Measurements from ENCODE around the gene CYP2S1.
"Not testable (repeated sequence)": the region's sequence is repeated elsewhere in the genome, so short reads cannot be mapped to it uniquely, and the experiment has no call there.

DNA sequence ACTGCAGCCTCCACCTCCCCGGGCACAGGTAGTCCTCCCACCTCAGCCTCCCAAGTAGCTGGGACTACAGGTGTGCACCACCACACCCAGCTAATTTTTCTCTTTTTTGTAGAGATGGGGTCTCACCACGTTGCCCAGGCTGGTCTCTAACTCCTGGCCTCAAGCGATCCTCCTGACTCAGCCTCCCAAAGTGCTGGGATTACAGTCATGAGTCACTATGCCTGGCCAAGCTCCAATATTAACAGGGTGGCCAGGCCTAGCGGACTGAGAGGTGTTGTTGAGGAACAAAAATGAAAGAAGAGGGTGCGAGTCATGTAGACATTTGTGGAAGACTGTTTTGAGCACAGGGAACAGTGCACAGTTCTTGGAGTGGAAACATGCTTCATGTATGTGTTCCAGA, 36.3 kb downstream of the CYP2S1 start:
- TF ChIP-seq, protein P1, sequence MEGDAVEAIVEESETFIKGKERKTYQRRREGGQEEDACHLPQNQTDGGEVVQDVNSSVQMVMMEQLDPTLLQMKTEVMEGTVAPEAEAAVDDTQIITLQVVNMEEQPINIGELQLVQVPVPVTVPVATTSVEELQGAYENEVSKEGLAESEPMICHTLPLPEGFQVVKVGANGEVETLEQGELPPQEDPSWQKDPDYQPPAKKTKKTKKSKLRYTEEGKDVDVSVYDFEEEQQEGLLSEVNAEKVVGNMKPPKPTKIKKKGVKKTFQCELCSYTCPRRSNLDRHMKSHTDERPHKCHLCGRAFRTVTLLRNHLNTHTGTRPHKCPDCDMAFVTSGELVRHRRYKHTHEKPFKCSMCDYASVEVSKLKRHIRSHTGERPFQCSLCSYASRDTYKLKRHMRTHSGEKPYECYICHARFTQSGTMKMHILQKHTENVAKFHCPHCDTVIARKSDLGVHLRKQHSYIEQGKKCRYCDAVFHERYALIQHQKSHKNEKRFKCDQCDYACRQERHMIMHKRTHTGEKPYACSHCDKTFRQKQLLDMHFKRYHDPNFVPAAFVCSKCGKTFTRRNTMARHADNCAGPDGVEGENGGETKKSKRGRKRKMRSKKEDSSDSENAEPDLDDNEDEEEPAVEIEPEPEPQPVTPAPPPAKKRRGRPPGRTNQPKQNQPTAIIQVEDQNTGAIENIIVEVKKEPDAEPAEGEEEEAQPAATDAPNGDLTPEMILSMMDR (IDR thresholded peaks at IDR 0.05 in 8 of 11, conservative IDR thresholded peaks at IDR 0.05 in 3 of 11), result not testable (repeated sequence)
- not testable (repeated sequence) for TF ChIP-seq POLR2A (IDR thresholded peaks at IDR 0.05)
- peak in 1 of 3 donors; percentile 10 for TF ChIP-seq POLR2AphosphoS5 (IDR thresholded peaks at IDR 0.05)
